Keratinocyte (primary cell): ENCODE results near the gene TRMT10B. TPM values are rescaled to one million over a fixed set of nuclear protein-coding genes. Genes with fewer than 3 reads are reported as not detected.

Experiments used
- DNase-seq: peaks from one replicate; pipeline ENCODE4 v3.0.0-alpha.2; 2011; ENCODE audit warnings: low read depth, missing footprints, low spot score
- FAIRE-seq: peaks from 2 replicates; lab custom pipeline; 2011; peaks lifted over from hg19 to GRCh38; lab: Jason Lieb, UNC
- H2AFZ ChIP-seq: 2 replicates; pipeline ENCODE4 v1.6.0; 2012; ENCODE audit warnings: low read length, control low read depth, inconsistent platforms; ENCODE audit not compliant: control insufficient read depth
- H3K27ac ChIP-seq: 2 replicates; pipeline ENCODE4 v1.5.1; 2011; ENCODE audit warnings: low read length; ENCODE audit not compliant: control insufficient read depth, insufficient read depth
- H3K27me3 ChIP-seq: 3 replicates; pipeline ENCODE4 v1.6.0; 2011; ENCODE audit warnings: low read length; ENCODE audit not compliant: control insufficient read depth, insufficient read depth; ENCODE audit errors: extremely low read depth
- H3K36me3 ChIP-seq, 2 experiments: 2 replicates in 1 of 2; 3 replicates in 1 of 2; pipeline ENCODE4 v1.5.1; 2011; ENCODE audit warnings: low read length in 2 of 2, mild to moderate bottlenecking in 1 of 2; ENCODE audit not compliant: control insufficient read depth in 2 of 2, insufficient read depth in 2 of 2; ENCODE audit errors: extremely low read depth in 1 of 2
- H3K4me1 ChIP-seq: 3 replicates; pipeline ENCODE4 v1.5.1; 2011; ENCODE audit warnings: low read length; ENCODE audit not compliant: control insufficient read depth, insufficient read depth; ENCODE audit errors: extremely low read depth
- H3K4me2 ChIP-seq: 3 replicates; pipeline ENCODE4 v1.6.0; 2011; ENCODE audit warnings: low read depth, low read length; ENCODE audit not compliant: control insufficient read depth, insufficient read depth; ENCODE audit errors: extremely low read depth
- H3K4me3 ChIP-seq, 3 experiments: fragments of 200-600 bp in 1 of 3; sonication (generic) in 1 of 3; 2 replicates in 2 of 3; 3 replicates in 1 of 3; pipeline ENCODE4 v1.5.1; 2011 to 2016; ENCODE audit warnings: low read length in 3 of 3, mild to moderate bottlenecking in 3 of 3, control low read depth in 2 of 3, inconsistent platforms in 1 of 3, low read depth in 1 of 3, mixed read lengths in 1 of 3, mixed run types in 1 of 3, moderate library complexity in 1 of 3; ENCODE audit not compliant: control insufficient read depth in 2 of 3, insufficient read depth in 2 of 3; ENCODE audit errors: extremely low read depth in 1 of 3
- H3K79me2 ChIP-seq: 2 replicates; pipeline ENCODE4 v1.6.0; 2012; ENCODE audit warnings: low read length; ENCODE audit not compliant: control insufficient read depth, insufficient read depth
- H3K9ac ChIP-seq: 3 replicates; pipeline ENCODE4 v1.6.0; 2011; ENCODE audit warnings: low read length; ENCODE audit not compliant: control insufficient read depth, insufficient read depth; ENCODE audit errors: extremely low read depth
- H3K9me1 ChIP-seq: 3 replicates; pipeline ENCODE4 v1.6.0; 2011; ENCODE audit warnings: low read length; ENCODE audit not compliant: control insufficient read depth, insufficient read depth; ENCODE audit errors: extremely low read depth
- H3K9me3 ChIP-seq: 2 replicates; pipeline ENCODE4 v1.5.1; 2012; ENCODE audit warnings: low read depth, low read length; ENCODE audit not compliant: control insufficient read depth
- H4K20me1 ChIP-seq: 3 replicates; pipeline ENCODE4 v1.6.0; 2011; ENCODE audit warnings: low read length; ENCODE audit not compliant: control insufficient read depth, insufficient read depth; ENCODE audit errors: extremely low read depth
- CTCF ChIP-seq, 3 experiments: IDR thresholded peaks in 1 of 3; conservative IDR thresholded peaks in 1 of 3; optimal IDR thresholded peaks in 1 of 3; 2 replicates in 2 of 3; 3 replicates in 1 of 3; pipeline versions ENCODE3 to v1.5.1; 2011; ENCODE audit warnings: low read length in 3 of 3, mild to moderate bottlenecking in 3 of 3, moderate library complexity in 2 of 3, control low read depth in 1 of 3, inconsistent platforms in 1 of 3; ENCODE audit not compliant: insufficient read depth in 2 of 3; ENCODE audit errors: extremely low read depth in 1 of 3
- EZH2 ChIP-seq: IDR thresholded peaks from one replicate; pipeline ENCODE4 v1.6.1; 2012; ENCODE audit warnings: inconsistent platforms, mild to moderate bottlenecking, low read length, moderate library complexity
- dilution Hi-C: fragments of 300-500 bp; cut with MboI; formaldehyde crosslinking; loops from one replicate; pipeline ENCODE4 v1.7.0; 2020; ENCODE audit warnings: low sequenced_read_pairs; ENCODE audit not compliant: extremely low pct_ligation_motif_present
- polyA plus RNA-seq, 5 experiments: library from polyadenylated mRNA; depleted of rRNA in 3 of 5; stranded (reverse) in 3 of 5; stranded (forward) in 1 of 5; unstranded in 1 of 5; fragments of >200 nt; gene quantifications; 1 replicate in 1 of 5; 2 replicates in 3 of 5; 3 replicates in 1 of 5; pipeline versions ENCODE4 v1.2.1 to v1.2.3, GENCODE V29; 2011 to 2012; ENCODE audit warnings: missing spikeins in 2 of 5, low read depth in 1 of 5, low replicate concordance in 1 of 5

Gene TRMT10B
- polyA plus RNA-seq, 1 donor (not counting 4 experiments of a cell fraction or from before 2014, with no cell fraction given), result 6.9 TPM

- FAIRE-seq, result no peak
- Histone ChIP-seq H3K4me2 (no peak overlapping the region), H2AFZ (no peak overlapping the region), H3K9me3 (no peaks in the 10 kb centered on the region), H3K27ac (no peak overlapping the region), H3K36me3 (no peaks in the 10 kb centered on the region), H3K27me3 (peaks cover 9% of the 10 kb centered on the region), H3K4me1 (no peaks in the 10 kb centered on the region), H3K9me1 (no peaks in the 10 kb centered on the region), H3K9ac (no peak overlapping the region), H3K79me2 (no peaks in the 10 kb centered on the region), H3K4me3 (no peak overlapping the region), H4K20me1 (no peaks in the 10 kb centered on the region)
- no peak for TF ChIP-seq CTCF (optimal IDR thresholded peaks at IDR 0.05 in 1 of 3, IDR thresholded peaks at IDR 0.05 in 1 of 3, conservative IDR thresholded peaks at IDR 0.05 in 1 of 3; ENCODE audit: extremely low read depth in 1 of 3, insufficient read depth in 2 of 3, low read length in 3 of 3)
- TF ChIP-seq EZH2, result no peak
- no peak for DNase-seq
- dilution Hi-C loops, result no loop called here
These were observed 12.8 kb upstream of the TRMT10B start for GRCh38 chr9:37740631-37741328.

GRCh38 chr9:37745970-37746369, 7.6 kb upstream of the TRMT10B start:
- Histone ChIP-seq H3K27me3 (peaks cover 10% of the 10 kb centered on the region), H3K4me2 (no peak overlapping the region), H3K9me1 (no peaks in the 10 kb centered on the region), H2AFZ (no peak overlapping the region), H3K4me3 (no peak overlapping the region), H3K9me3 (no peaks in the 10 kb centered on the region), H3K9ac (no peak overlapping the region), H3K36me3 (no peaks in the 10 kb centered on the region), H3K27ac (no peak overlapping the region), H3K79me2 (no peaks in the 10 kb centered on the region), H4K20me1 (no peaks in the 10 kb centered on the region), H3K4me1 (no peaks in the 10 kb centered on the region)
- DNase-seq, result no peak
- no peak for TF ChIP-seq EZH2
- TF ChIP-seq CTCF (optimal IDR thresholded peaks at IDR 0.05 in 1 of 3, IDR thresholded peaks at IDR 0.05 in 1 of 3, conservative IDR thresholded peaks at IDR 0.05 in 1 of 3; ENCODE audit: extremely low read depth in 1 of 3, insufficient read depth in 2 of 3, low read length in 3 of 3), result no peak
- dilution Hi-C loops, result no loop called here
- FAIRE-seq, result no peak
